Caco-2 (cell line): Measurements from ENCODE around the gene TWIST2. TPM values are rescaled to one million over a fixed set of nuclear protein-coding genes. Genes with fewer than 3 reads are reported as not detected.

Experiments used
- BruUV-seq: library from RNA; stranded (reverse); fragments of 400-500 nt; replicated peaks from 2 replicates; lab custom pipeline; 2021; lab: Mats Ljungman, UMichigan
- CTCF ChIA-PET: fragments of 300-600 bp; sonication (Branson Sonifier 250); formaldehyde crosslinking; loops from one replicate; lab custom pipeline; 2022; ENCODE audit warnings: antibody characterized with exemption; lab: Charles Lee
- POLR2A ChIA-PET: fragments of 300-600 bp; sonication (Branson Sonifier 250); formaldehyde crosslinking; loops from one replicate; lab custom pipeline; 2022; ENCODE audit warnings: antibody characterized with exemption; lab: Charles Lee
- DNase-seq, 2 experiments: peaks; one replicate each; pipeline versions ENCODE4 v3.0.0 to v3.0.0-alpha.2; 2020 to 2022
- H3K27me3 ChIP-seq: replicated peaks from 2 replicates; pipeline ENCODE4 v1.6.0; 2011; ENCODE audit warnings: low read length; ENCODE audit not compliant: control insufficient read depth, insufficient read depth
- H3K36me3 ChIP-seq: 2 replicates; pipeline ENCODE4 v1.5.1; 2011; ENCODE audit warnings: low read length; ENCODE audit not compliant: control insufficient read depth, insufficient read depth
- H3K4me1 ChIP-seq: fragments of 250-450 bp; sonication (Bioruptor Pico); 2 replicates; pipeline ENCODE4 v1.5.1; 2020; ENCODE audit warnings: mild to moderate bottlenecking
- H3K4me3 ChIP-seq: 2 replicates; pipeline ENCODE4 v1.5.1; 2011; ENCODE audit warnings: low read depth, mild to moderate bottlenecking, control low read depth, low read length
- H3K9me3 ChIP-seq: fragments of 250-450 bp; sonication (Bioruptor Pico); 2 replicates; pipeline ENCODE4 v1.5.1; 2020; ENCODE audit warnings: mild to moderate bottlenecking, moderate library complexity
- H3K27ac Mint-ChIP-seq: one replicate; pipeline ENCODE4 v1.8.0; 2022; ENCODE audit warnings: mixed read lengths; ENCODE audit not compliant: unreplicated experiment
- H3K27me3 Mint-ChIP-seq: one replicate; pipeline ENCODE4 v1.8.0; 2022; ENCODE audit warnings: mixed read lengths; ENCODE audit not compliant: insufficient read depth, unreplicated experiment
- H3K36me3 Mint-ChIP-seq: one replicate; pipeline ENCODE4 v1.8.0; 2022; ENCODE audit warnings: mild to moderate bottlenecking, mixed read lengths; ENCODE audit not compliant: insufficient read depth, unreplicated experiment
- H3K4me1 Mint-ChIP-seq: one replicate; pipeline ENCODE4 v1.8.0; 2022; ENCODE audit warnings: low read depth, mixed read lengths; ENCODE audit not compliant: unreplicated experiment
- H3K4me3 Mint-ChIP-seq: one replicate; pipeline ENCODE4 v1.8.0; 2022; ENCODE audit warnings: mild to moderate bottlenecking, moderate library complexity, mixed read lengths; ENCODE audit not compliant: unreplicated experiment
- H3K9me3 Mint-ChIP-seq: one replicate; pipeline ENCODE4 v1.8.0; 2022; ENCODE audit warnings: mixed read lengths; ENCODE audit not compliant: unreplicated experiment
- CTCF ChIP-seq, 2 experiments: fragments of 200-600 bp in 1 of 2; IDR thresholded peaks; 1 replicate in 1 of 2; 2 replicates in 1 of 2; pipeline versions ENCODE4 v1.5.1 to v1.8.0; 2011 to 2022; ENCODE audit warnings: antibody characterized with exemption in 1 of 2, control low read depth in 1 of 2, inconsistent platforms in 1 of 2, low read depth in 1 of 2, low read length in 1 of 2, mild to moderate bottlenecking in 1 of 2, moderate library complexity in 1 of 2; ENCODE audit not compliant: insufficient read depth in 1 of 2, severe bottlenecking in 1 of 2, unreplicated experiment in 1 of 2
- intact Hi-C: fragments of 100-400 bp; cut with micrococcal nuclease; formaldehyde crosslinking; loops from one replicate; pipeline ENCODE4 v1.10.0; 2022; ENCODE audit not compliant: unreplicated experiment
- total RNA-seq: library from RNA; stranded (reverse); gene quantifications from 2 replicates; pipeline ENCODE4 v1.2.3, GENCODE V29; 2022

Gene TWIST2
- total RNA-seq, 1 experiment from 2014 or later: not detected

- CTCF ChIA-PET: no interaction called here
- TF ChIP-seq CTCF (IDR thresholded peaks at IDR 0.05; ENCODE audit: insufficient read depth in 1 of 2, low read depth in 1 of 2, low read length in 1 of 2, severe bottlenecking in 1 of 2, unreplicated experiment in 1 of 2): no peak
- no TSS peak for BruUV-seq
- Histone ChIP-seq H3K27me3 (no peaks in the 10 kb centered on the region), H3K4me3 (no peak overlapping the region), H3K36me3 (no peaks in the 10 kb centered on the region), H3K9me3 (no peaks in the 10 kb centered on the region), H3K4me1 (no peaks in the 10 kb centered on the region)
- H3K4me1 Mint-ChIP-seq: no peaks in the 10 kb centered on the region
- POLR2A ChIA-PET: no interaction called here
- H3K9me3 Mint-ChIP-seq: peaks cover under 1% of the 10 kb centered on the region
- DNase-seq: no peak
- H3K36me3 Mint-ChIP-seq: no peaks in the 10 kb centered on the region
- H3K27me3 Mint-ChIP-seq: no peaks in the 10 kb centered on the region
- no peak overlapping the region for H3K4me3 Mint-ChIP-seq
- no peak overlapping the region for H3K27ac Mint-ChIP-seq
- intact Hi-C loops: no loop called here
These were observed 63.7 kb downstream of the TWIST2 start for GRCh38 chr2:238911376-238912227.

DNA sequence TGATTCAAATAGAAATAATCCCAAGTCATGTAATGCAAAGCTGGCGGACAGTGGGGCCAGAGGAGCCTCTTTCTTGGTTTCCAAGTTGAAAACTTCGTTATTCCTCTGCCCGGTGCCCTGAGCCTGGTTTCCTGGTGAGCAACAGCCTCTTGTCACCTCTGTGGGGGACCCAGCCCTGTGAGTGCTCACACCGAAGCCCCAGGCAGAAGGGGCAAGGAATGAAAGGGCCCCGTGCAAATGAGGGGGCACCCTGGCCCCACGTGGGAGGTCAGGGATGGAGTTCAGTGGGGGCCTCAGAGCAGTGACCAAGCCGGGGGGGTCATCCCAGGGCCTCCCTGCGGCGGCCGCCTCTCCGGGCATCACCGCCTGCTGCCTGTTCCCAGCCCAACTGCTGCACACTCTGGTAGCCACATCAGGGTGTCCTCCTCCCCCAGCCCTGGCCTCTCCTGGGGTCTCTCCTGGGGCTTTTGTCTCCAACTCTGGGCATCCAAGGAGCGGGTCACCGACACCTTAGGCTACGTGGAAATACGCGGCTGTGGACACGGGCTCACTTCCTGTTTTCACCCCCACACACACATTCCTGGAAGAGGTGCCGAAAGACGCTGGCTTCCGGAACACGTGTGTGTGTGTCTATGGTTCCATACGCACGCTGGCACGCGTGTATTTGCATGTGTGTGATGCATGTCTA is 64.5 kb downstream of the TWIST2 start:
- POLR2A ChIA-PET: no interaction called here
- Histone ChIP-seq H3K4me3 (no peak overlapping the region), H3K36me3 (no peaks in the 10 kb centered on the region), H3K9me3 (no peaks in the 10 kb centered on the region), H3K4me1 (no peaks in the 10 kb centered on the region), H3K27me3 (no peaks in the 10 kb centered on the region)
- intact Hi-C loops: no loop called here
- CTCF ChIA-PET: no interaction called here
- no peaks in the 10 kb centered on the region for H3K4me1 Mint-ChIP-seq
- no peak overlapping the region for H3K27ac Mint-ChIP-seq
- H3K9me3 Mint-ChIP-seq: no peaks in the 10 kb centered on the region
- DNase-seq: no peak
- H3K36me3 Mint-ChIP-seq: no peaks in the 10 kb centered on the region
- no peak for TF ChIP-seq CTCF (IDR thresholded peaks at IDR 0.05; ENCODE audit: insufficient read depth in 1 of 2, low read depth in 1 of 2, low read length in 1 of 2, severe bottlenecking in 1 of 2, unreplicated experiment in 1 of 2)
- no peaks in the 10 kb centered on the region for H3K27me3 Mint-ChIP-seq
- H3K4me3 Mint-ChIP-seq: no peak overlapping the region
- no TSS peak for BruUV-seq

- Mint-ChIP-seq H3K9me3 (no peaks in the 10 kb centered on the region), H3K4me1 (no peaks in the 10 kb centered on the region), H3K4me3 (no peak overlapping the region), H3K27ac (no peak overlapping the region), H3K36me3 (no peaks in the 10 kb centered on the region), H3K27me3 (no peaks in the 10 kb centered on the region)
- H3K9me3 ChIP-seq: no peaks in the 10 kb centered on the region
- H3K27me3 ChIP-seq: no peaks in the 10 kb centered on the region
- no peak overlapping the region for H3K4me3 ChIP-seq
- H3K36me3 ChIP-seq: no peaks in the 10 kb centered on the region
- CTCF ChIA-PET: interaction anchor here (0.6 kb wide), 1 partner anchor 177 kb away, joined by 4 read pairs; no protein-coding TSS in a partner anchor
- TF ChIP-seq CTCF (IDR thresholded peaks at IDR 0.05; ENCODE audit: insufficient read depth in 1 of 2, low read depth in 1 of 2, low read length in 1 of 2, severe bottlenecking in 1 of 2, unreplicated experiment in 1 of 2): no peak
- no TSS peak for BruUV-seq
- POLR2A ChIA-PET: no interaction called here
- DNase-seq: no peak
- intact Hi-C loops: no loop called here
- no peaks in the 10 kb centered on the region for H3K4me1 ChIP-seq
These were observed 65.3 kb downstream of the TWIST2 start for GRCh38 chr2:238912916-238913875.
